GM23338 (cell line): ENCODE data around the gene TMEM147.

ENCODE experiments used
- CREB1 ChIP-seq: fragments of 250-450 bp; sonication (Bioruptor Pico); IDR thresholded peaks from 2 replicates; pipeline ENCODE4 v1.5.0; 2020; ENCODE audit warnings: low read depth, mild to moderate bottlenecking, moderate library complexity
- CTCF ChIP-seq, 2 experiments: fragments of 200-600 bp in 1 of 2; sonication (generic) in 1 of 2; conservative IDR thresholded peaks; 2 replicates each; pipeline versions ENCODE4 v1.5.1 to v1.6.1; 2016 to 2017; ENCODE audit warnings: antibody characterized with exemption in 2 of 2, low read depth in 2 of 2, mild to moderate bottlenecking in 2 of 2, moderate library complexity in 1 of 2
- EZH2 ChIP-seq: fragments of 200-600 bp; sonication (generic); IDR thresholded peaks from one replicate; pipeline ENCODE4 v1.8.0; 2017; ENCODE audit warnings: antibody characterized with exemption, mild to moderate bottlenecking, low read depth; ENCODE audit not compliant: unreplicated experiment
- EZH2phosphoT487 ChIP-seq: fragments of 200-600 bp; sonication (generic); IDR thresholded peaks from one replicate; pipeline ENCODE4 v1.8.1; 2018; ENCODE audit warnings: antibody characterized with exemption; ENCODE audit not compliant: unreplicated experiment
- JUNB ChIP-seq: IDR thresholded peaks from one replicate; pipeline ENCODE4 v1.6.1; 2016; ENCODE audit warnings: antibody characterized with exemption; ENCODE audit not compliant: unreplicated experiment
- NANOG ChIP-seq: IDR thresholded peaks from 2 replicates; pipeline ENCODE4 v1.6.1; 2016; ENCODE audit warnings: antibody characterized with exemption, borderline replicate concordance
- POLR2AphosphoS5 ChIP-seq: IDR thresholded peaks from 2 replicates; pipeline ENCODE4 v1.6.1; 2016; ENCODE audit warnings: antibody characterized with exemption, low read depth
- STAT1 ChIP-seq: IDR thresholded peaks from one replicate; pipeline ENCODE4 v1.6.1; 2016; ENCODE audit warnings: antibody characterized with exemption; ENCODE audit not compliant: unreplicated experiment
- ZNF114 ChIP-seq: fragments of 250-450 bp; sonication (Bioruptor Pico); IDR thresholded peaks from 2 replicates; pipeline ENCODE4 v1.5.0; 2020; ENCODE audit warnings: mild to moderate bottlenecking, moderate library complexity
- ZNF331 ChIP-seq: fragments of 250-450 bp; sonication (Bioruptor Pico); IDR thresholded peaks from 2 replicates; pipeline ENCODE4 v1.5.0; 2020; ENCODE audit warnings: low read depth, mild to moderate bottlenecking, moderate library complexity
- ZNF462 ChIP-seq: fragments of 250-450 bp; sonication (Bioruptor Pico); IDR thresholded peaks from 2 replicates; pipeline ENCODE4 v1.5.0; 2020; ENCODE audit warnings: mild to moderate bottlenecking, moderate library complexity
- TF ChIP-seq, protein P1 (sequence below): IDR thresholded peaks from one replicate; pipeline ENCODE4 v1.6.1; 2018; ENCODE audit warnings: antibody characterized with exemption; ENCODE audit not compliant: unreplicated experiment
- TF ChIP-seq, protein P2 (sequence below): IDR thresholded peaks from 2 replicates; pipeline ENCODE4 v1.6.1; 2016; ENCODE audit warnings: antibody characterized with exemption

- TF ChIP-seq, protein P1, sequence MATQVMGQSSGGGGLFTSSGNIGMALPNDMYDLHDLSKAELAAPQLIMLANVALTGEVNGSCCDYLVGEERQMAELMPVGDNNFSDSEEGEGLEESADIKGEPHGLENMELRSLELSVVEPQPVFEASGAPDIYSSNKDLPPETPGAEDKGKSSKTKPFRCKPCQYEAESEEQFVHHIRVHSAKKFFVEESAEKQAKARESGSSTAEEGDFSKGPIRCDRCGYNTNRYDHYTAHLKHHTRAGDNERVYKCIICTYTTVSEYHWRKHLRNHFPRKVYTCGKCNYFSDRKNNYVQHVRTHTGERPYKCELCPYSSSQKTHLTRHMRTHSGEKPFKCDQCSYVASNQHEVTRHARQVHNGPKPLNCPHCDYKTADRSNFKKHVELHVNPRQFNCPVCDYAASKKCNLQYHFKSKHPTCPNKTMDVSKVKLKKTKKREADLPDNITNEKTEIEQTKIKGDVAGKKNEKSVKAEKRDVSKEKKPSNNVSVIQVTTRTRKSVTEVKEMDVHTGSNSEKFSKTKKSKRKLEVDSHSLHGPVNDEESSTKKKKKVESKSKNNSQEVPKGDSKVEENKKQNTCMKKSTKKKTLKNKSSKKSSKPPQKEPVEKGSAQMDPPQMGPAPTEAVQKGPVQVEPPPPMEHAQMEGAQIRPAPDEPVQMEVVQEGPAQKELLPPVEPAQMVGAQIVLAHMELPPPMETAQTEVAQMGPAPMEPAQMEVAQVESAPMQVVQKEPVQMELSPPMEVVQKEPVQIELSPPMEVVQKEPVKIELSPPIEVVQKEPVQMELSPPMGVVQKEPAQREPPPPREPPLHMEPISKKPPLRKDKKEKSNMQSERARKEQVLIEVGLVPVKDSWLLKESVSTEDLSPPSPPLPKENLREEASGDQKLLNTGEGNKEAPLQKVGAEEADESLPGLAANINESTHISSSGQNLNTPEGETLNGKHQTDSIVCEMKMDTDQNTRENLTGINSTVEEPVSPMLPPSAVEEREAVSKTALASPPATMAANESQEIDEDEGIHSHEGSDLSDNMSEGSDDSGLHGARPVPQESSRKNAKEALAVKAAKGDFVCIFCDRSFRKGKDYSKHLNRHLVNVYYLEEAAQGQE: no peak
- TF ChIP-seq EZH2 (no peak), CTCF (conservative IDR thresholded peaks at IDR 0.05; ENCODE audit: low read depth in 2 of 2) (peak in 1 of 2 experiments; percentile 25; a peak in 1 of 4 replicates), EZH2phosphoT487 (no peak), POLR2AphosphoS5 (no peak; the same call in 1 of the 2 replicates), CREB1 (CRISPR knock-in tag) (no peak), JUNB (no peak), ZNF114 (CRISPR knock-in tag) (no peak), NANOG (no peak), ZNF331 (CRISPR knock-in tag) (no peak), ZNF462 (CRISPR knock-in tag) (no peak), STAT1 (no peak)
- TF ChIP-seq, protein P2, sequence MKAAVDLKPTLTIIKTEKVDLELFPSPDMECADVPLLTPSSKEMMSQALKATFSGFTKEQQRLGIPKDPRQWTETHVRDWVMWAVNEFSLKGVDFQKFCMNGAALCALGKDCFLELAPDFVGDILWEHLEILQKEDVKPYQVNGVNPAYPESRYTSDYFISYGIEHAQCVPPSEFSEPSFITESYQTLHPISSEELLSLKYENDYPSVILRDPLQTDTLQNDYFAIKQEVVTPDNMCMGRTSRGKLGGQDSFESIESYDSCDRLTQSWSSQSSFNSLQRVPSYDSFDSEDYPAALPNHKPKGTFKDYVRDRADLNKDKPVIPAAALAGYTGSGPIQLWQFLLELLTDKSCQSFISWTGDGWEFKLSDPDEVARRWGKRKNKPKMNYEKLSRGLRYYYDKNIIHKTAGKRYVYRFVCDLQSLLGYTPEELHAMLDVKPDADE: no peak
Observed at GRCh38 chr19:35557539-35558399, 12.3 kb downstream of the TMEM147 start.
